Endothelial cell of umbilical vein (primary cell): Measurements from ENCODE around the gene PNPO. TPM values are rescaled to one million over a fixed set of nuclear protein-coding genes. Genes with fewer than 3 reads are reported as not detected.

Experiments used
- BruUV-seq: library from RNA; stranded (reverse); fragments of 400-500 nt; replicated peaks from 2 replicates; lab custom pipeline; 2021; lab: Mats Ljungman, UMichigan
- CTCF ChIA-PET: fragments of 300-600, 350-600 bp; sonication (Branson Sonifier 250); formaldehyde crosslinking; loops from one replicate; lab custom pipeline; 2021; ENCODE audit warnings: antibody characterized with exemption, inconsistent platforms; lab: Charles Lee
- POLR2A ChIA-PET: fragments of 300-600, 350-600 bp; sonication (Branson Sonifier 250); formaldehyde crosslinking; loops from one replicate; lab custom pipeline; 2021; ENCODE audit warnings: antibody characterized with exemption, inconsistent platforms; lab: Charles Lee
- DNase-seq: peaks from one replicate; pipeline ENCODE4 v3.0.0-alpha.2; 2011; ENCODE audit warnings: low read depth, low spot score
- FAIRE-seq: peaks from 2 replicates; lab custom pipeline; 2011; peaks lifted over from hg19 to GRCh38; lab: Jason Lieb, UNC
- H2AFZ ChIP-seq: 2 replicates; pipeline ENCODE4 v1.6.0; 2012; ENCODE audit warnings: low read depth, low read length, control low read depth, inconsistent platforms
- H3K27ac ChIP-seq: 2 replicates; pipeline ENCODE4 v1.5.1; 2011; ENCODE audit warnings: low read depth, mild to moderate bottlenecking, control low read depth, low read length, moderate library complexity; ENCODE audit not compliant: insufficient read depth
- H3K27me3 ChIP-seq, 2 experiments: 2 replicates each; pipeline versions ENCODE4 v1.6.0 to v1.6.1; 2011; ENCODE audit warnings: low read length in 2 of 2, mixed read lengths in 1 of 2; ENCODE audit not compliant: control insufficient read depth in 2 of 2, insufficient read depth in 2 of 2
- H3K36me3 ChIP-seq, 2 experiments: 2 replicates in 1 of 2; 3 replicates in 1 of 2; pipeline ENCODE4 v1.5.1; 2011; ENCODE audit warnings: low read length in 2 of 2, mild to moderate bottlenecking in 1 of 2, moderate library complexity in 1 of 2; ENCODE audit not compliant: control insufficient read depth in 2 of 2, insufficient read depth in 2 of 2; ENCODE audit errors: extremely low read depth in 1 of 2
- H3K4me1 ChIP-seq: 3 replicates; pipeline ENCODE4 v1.5.1; 2011; ENCODE audit warnings: mild to moderate bottlenecking, low read length; ENCODE audit not compliant: control insufficient read depth, insufficient read depth; ENCODE audit errors: extremely low read depth
- H3K4me2 ChIP-seq: 2 replicates; pipeline ENCODE4 v1.6.1; 2011; ENCODE audit warnings: low read length, control low read depth, mixed read lengths; ENCODE audit not compliant: insufficient read depth
- H3K4me3 ChIP-seq, 3 experiments: fragments of 200-600 bp in 1 of 3; sonication (generic), shearing (Covaris generic) in 1 of 3; replicated peaks in 1 of 3; 2 replicates each; pipeline ENCODE4 v1.5.1; 2011 to 2016; ENCODE audit warnings: control low read depth in 3 of 3, low read length in 3 of 3, mild to moderate bottlenecking in 2 of 3, inconsistent platforms in 1 of 3, low read depth in 1 of 3, moderate library complexity in 1 of 3; ENCODE audit not compliant: insufficient read depth in 1 of 3
- H3K79me2 ChIP-seq: 2 replicates; pipeline ENCODE4 v1.6.0; 2012; ENCODE audit warnings: low read length, inconsistent platforms; ENCODE audit not compliant: control insufficient read depth, insufficient read depth
- H3K9ac ChIP-seq: replicated peaks from 2 replicates; pipeline ENCODE3; 2011; ENCODE audit warnings: low read length, control low read depth; ENCODE audit not compliant: insufficient read depth; ENCODE audit errors: extremely low read depth
- H3K9me1 ChIP-seq: replicated peaks from 3 replicates; pipeline ENCODE4 v1.6.0; 2011; ENCODE audit warnings: mild to moderate bottlenecking, low read length; ENCODE audit not compliant: control insufficient read depth, insufficient read depth; ENCODE audit errors: extremely low read depth
- H3K9me3 ChIP-seq: replicated peaks from 2 replicates; pipeline ENCODE4 v1.5.1; 2012; ENCODE audit warnings: low read length, inconsistent platforms; ENCODE audit not compliant: control insufficient read depth, insufficient read depth
- H4K20me1 ChIP-seq: replicated peaks from 2 replicates; pipeline ENCODE3; 2011; ENCODE audit warnings: mild to moderate bottlenecking, low read length; ENCODE audit not compliant: control insufficient read depth, insufficient read depth; ENCODE audit errors: extremely low read depth
- CTCF ChIP-seq, 2 donors: IDR thresholded peaks; 1 replicate in 1 of 2; 2 replicates in 1 of 2; pipeline ENCODE4 v1.5.1; 2011; ENCODE audit warnings: low read length in 2 of 2, mild to moderate bottlenecking in 2 of 2, moderate library complexity in 2 of 2, control low read depth in 1 of 2, inconsistent platforms in 1 of 2, low read depth in 1 of 2; ENCODE audit not compliant: insufficient read depth in 1 of 2; ENCODE audit errors: extremely low read depth in 1 of 2
- EZH2 ChIP-seq: IDR thresholded peaks from 2 replicates; pipeline ENCODE4 v1.6.1; 2012; ENCODE audit warnings: borderline replicate concordance, low read depth, mild to moderate bottlenecking, moderate library complexity, low read length, inconsistent platforms; ENCODE audit not compliant: severe bottlenecking
- FOS ChIP-seq: IDR thresholded peaks from 2 replicates; pipeline ENCODE4 v1.6.1; 2011; ENCODE audit warnings: mild to moderate bottlenecking, low read length, moderate library complexity, borderline replicate concordance; ENCODE audit not compliant: insufficient read depth
- GATA2 ChIP-seq: IDR thresholded peaks from 2 replicates; pipeline ENCODE4 v1.7.0; 2011; ENCODE audit warnings: low read depth, mild to moderate bottlenecking, moderate library complexity, mixed read lengths, low read length; ENCODE audit not compliant: insufficient read length, insufficient read depth
- JUN ChIP-seq: IDR thresholded peaks from 2 replicates; pipeline ENCODE4 v1.6.1; 2011; ENCODE audit warnings: borderline replicate concordance, low read depth; ENCODE audit not compliant: insufficient read length, insufficient read depth
- MAX ChIP-seq: IDR thresholded peaks from 2 replicates; pipeline ENCODE4 v1.6.1; 2011; ENCODE audit not compliant: insufficient read depth, insufficient read length
- MYC ChIP-seq: IDR thresholded peaks from one replicate; pipeline ENCODE4 v1.6.1; 2011; ENCODE audit warnings: mild to moderate bottlenecking, low read depth, low read length
- POLR2A ChIP-seq: IDR thresholded peaks from 2 replicates; pipeline ENCODE4 v1.6.1; 2012; ENCODE audit warnings: low read depth, mild to moderate bottlenecking, control low read depth, low read length
- POLR2AphosphoS5 ChIP-seq: IDR thresholded peaks from 2 replicates; pipeline ENCODE4 v1.6.1; 2012; ENCODE audit warnings: low read depth, mild to moderate bottlenecking, control low read depth, low read length, moderate library complexity; ENCODE audit not compliant: insufficient read depth
- dilution Hi-C: fragments of 300-500 bp; cut with MboI; formaldehyde crosslinking; loops from one replicate; pipeline ENCODE4 v1.15.0; 2019; ENCODE audit warnings: low sequenced_read_pairs; ENCODE audit not compliant: extremely low pct_ligation_motif_present
- intact Hi-C: fragments of 100-400 bp; cut with micrococcal nuclease; formaldehyde crosslinking; loops from one replicate; pipeline ENCODE4 v1.10.0; 2022
- polyA plus RNA-seq, 4 experiments: library from polyadenylated mRNA; depleted of rRNA in 3 of 4; stranded (reverse) in 3 of 4; unstranded in 1 of 4; fragments of >200 nt; gene quantifications; 2 replicates each; pipeline versions ENCODE4 v1.2.1 to v1.2.3, GENCODE V29; 2011 to 2012; ENCODE audit warnings: missing spikeins in 1 of 4
- total RNA-seq: library from RNA; stranded (reverse); gene quantifications from 2 replicates; pipeline ENCODE4 v1.2.3, GENCODE V29; 2021

PNPO gene
- total and polyA plus RNA-seq, 2 donors (not counting 3 experiments of a cell fraction or from before 2014, with no cell fraction given) = 19.7 to 22.0 TPM

GRCh38 chr17:47895856-47896671 is 45.3 kb upstream of the PNPO start, which contains the start of gene SP2:
Gene SP2 (plus strand): TSS chr17:47896236. CDS start chr17:47896287, 51 bp downstream.
- BruUV-seq = no TSS peak
- Histone ChIP-seq H4K20me1 (no peaks in the 10 kb centered on the region), H3K4me1 (peaks cover 15% of the 10 kb centered on the region), H3K27ac (peak within 1 kb of the TSS; percentile 75), H3K36me3 (no peaks in the 10 kb centered on the region), H2AFZ (peak within 1 kb of the TSS; percentile 86), H3K79me2 (peaks cover 7% of the 10 kb centered on the region), H3K9ac (peak within 1 kb of the TSS; percentile 87), H3K9me1 (no peaks in the 10 kb centered on the region), H3K9me3 (no peaks in the 10 kb centered on the region), H3K27me3 (no peaks in the 10 kb centered on the region), H3K4me2 (peak within 1 kb of the TSS; percentile 81), H3K4me3 (peak within 1 kb of the TSS; percentile 51 to 90 (median 84))
- dilution Hi-C loops = no loop called here
- peak; percentile 100 for FAIRE-seq
- ChIA-PET POLR2A (interaction anchor here (1.0 to 1.2 kb wide), 3 partner anchors 9 to 55 kb away, joined by 4 to 6 read pairs (median 5); partner anchors contain the start of genes PNPO and SCRN2), CTCF (interaction anchor here (0.6 to 3.0 kb wide), 14 partner anchors 11 to 122 kb away, joined by 3 to 46 read pairs (median 5); partner anchors contain the start of genes CDK5RAP3, LRRC46, MRPL10 and PNPO)
- intact Hi-C loops = loop anchor here (1.0 kb wide), 5 partner anchors 45 to 211 kb away; partner anchors contain the start of genes PNPO, SCRN2 and SNX11
- TF ChIP-seq GATA2 (no peak), MYC (no peak), FOS (no peak), POLR2A (peak; percentile 60), CTCF (IDR thresholded peaks at IDR 0.05; ENCODE audit: extremely low read depth in 1 of 2, insufficient read depth in 1 of 2, low read depth in 1 of 2, low read length in 2 of 2) (no peak), POLR2AphosphoS5 (peak; percentile 84), EZH2 (no peak), MAX (no peak), JUN (no peak)
- DNase-seq = peak; percentile 100
